ENCODE results near the gene SMPDL3A. TPM values are rescaled to one million over a fixed set of nuclear protein-coding genes. Genes with fewer than 3 reads are reported as not detected.

Gene SMPDL3A
- total and polyA plus RNA-seq, 12 donors = 10.2 to 51.8 (median 34.0) TPM

DNA sequence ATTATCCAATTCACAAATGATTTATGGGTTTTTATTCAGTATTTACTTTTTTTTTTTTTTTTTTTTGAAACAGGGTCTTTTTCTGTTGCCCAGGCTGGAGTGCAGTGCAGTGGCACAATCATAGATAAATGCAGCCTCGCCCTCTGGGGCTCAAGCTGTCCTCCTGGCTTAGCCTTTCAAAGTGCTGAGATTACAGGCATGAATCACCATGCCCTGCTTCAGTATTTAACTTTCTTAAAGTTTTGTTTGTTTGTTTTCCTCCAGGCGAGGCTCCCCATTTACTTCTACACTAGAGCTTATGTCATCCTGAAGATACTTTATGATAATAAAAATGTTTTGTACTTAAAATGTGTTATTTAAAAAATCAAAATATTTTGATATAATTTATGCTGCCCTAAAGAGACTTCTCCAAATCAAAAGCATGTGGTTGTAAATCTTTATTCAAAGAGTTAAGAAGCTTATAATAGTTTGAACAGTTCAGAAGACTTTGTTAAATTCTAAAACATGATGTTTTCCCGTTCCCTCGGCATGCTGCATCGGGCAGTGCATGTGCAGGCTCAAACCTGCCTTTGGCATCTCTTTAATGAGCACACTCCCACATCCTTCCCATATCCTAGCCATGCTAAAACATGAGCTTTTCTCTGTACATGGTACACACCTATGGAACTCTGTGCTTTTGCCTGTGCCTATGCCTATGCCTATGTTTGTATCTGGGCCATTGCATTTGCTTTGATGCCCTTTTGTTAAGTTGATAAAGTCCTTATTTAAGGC lies 11.0 kb downstream of the SMPDL3A start:
- peak in 3 of 7 donors; percentile 44 to 53 (median 51) for DNase-seq
- intact Hi-C loops (cut with DNase I) = no loop called here
- Histone ChIP-seq H3K27ac (peak overlapping the region in 1 of 5 donors; percentile 80), H3K4me1 (replicated peaks in 1 of 2) (peaks cover 0 to 15% of the 10 kb centered on the region in 2 donors), H3K9me3 (replicated peaks in 1 of 3) (no peaks in the 10 kb centered on the region), H3K4me3 (no peak overlapping the region), H3K27me3 (no peaks in the 10 kb centered on the region), H3K36me3 (replicated peaks in 1 of 2) (peaks cover 0 to 6% of the 10 kb centered on the region in 2 donors)
- WGBS, 4 donors = 58 to 73% (median 68%) methylated on average over 5 of the region's 5 CpGs
- TF ChIP-seq, protein P1, sequence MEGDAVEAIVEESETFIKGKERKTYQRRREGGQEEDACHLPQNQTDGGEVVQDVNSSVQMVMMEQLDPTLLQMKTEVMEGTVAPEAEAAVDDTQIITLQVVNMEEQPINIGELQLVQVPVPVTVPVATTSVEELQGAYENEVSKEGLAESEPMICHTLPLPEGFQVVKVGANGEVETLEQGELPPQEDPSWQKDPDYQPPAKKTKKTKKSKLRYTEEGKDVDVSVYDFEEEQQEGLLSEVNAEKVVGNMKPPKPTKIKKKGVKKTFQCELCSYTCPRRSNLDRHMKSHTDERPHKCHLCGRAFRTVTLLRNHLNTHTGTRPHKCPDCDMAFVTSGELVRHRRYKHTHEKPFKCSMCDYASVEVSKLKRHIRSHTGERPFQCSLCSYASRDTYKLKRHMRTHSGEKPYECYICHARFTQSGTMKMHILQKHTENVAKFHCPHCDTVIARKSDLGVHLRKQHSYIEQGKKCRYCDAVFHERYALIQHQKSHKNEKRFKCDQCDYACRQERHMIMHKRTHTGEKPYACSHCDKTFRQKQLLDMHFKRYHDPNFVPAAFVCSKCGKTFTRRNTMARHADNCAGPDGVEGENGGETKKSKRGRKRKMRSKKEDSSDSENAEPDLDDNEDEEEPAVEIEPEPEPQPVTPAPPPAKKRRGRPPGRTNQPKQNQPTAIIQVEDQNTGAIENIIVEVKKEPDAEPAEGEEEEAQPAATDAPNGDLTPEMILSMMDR (IDR thresholded peaks at IDR 0.05) = no peak
- TF ChIP-seq POLR2A (IDR thresholded peaks at IDR 0.05) = no peak

DNA sequence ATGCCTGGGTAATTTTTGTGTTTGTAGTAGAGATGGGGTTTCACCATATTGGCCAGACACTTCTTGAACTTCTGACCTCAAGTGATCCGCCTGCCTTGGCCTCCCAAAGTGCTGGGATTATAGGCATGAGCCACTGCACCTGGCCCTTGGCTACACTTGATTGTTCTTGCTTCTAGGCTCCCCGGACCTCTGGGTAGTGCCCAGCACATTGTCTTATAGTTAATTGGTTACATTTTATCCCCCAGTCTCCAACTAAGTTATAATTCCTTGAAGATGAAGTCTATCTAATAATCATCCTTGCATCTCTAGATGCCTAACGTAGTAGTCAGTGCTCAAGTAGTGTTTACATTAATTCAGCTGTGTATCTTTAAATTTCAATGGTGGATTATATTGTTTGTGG lies 11.8 kb downstream of the SMPDL3A start:
- TF ChIP-seq POLR2A (IDR thresholded peaks at IDR 0.05) = no peak
- TF ChIP-seq, protein P1 (IDR thresholded peaks at IDR 0.05) = no peak
- WGBS, 4 donors = 87 to 97% (median 93%) methylated on average over 3 of the region's 3 CpGs

DNA sequence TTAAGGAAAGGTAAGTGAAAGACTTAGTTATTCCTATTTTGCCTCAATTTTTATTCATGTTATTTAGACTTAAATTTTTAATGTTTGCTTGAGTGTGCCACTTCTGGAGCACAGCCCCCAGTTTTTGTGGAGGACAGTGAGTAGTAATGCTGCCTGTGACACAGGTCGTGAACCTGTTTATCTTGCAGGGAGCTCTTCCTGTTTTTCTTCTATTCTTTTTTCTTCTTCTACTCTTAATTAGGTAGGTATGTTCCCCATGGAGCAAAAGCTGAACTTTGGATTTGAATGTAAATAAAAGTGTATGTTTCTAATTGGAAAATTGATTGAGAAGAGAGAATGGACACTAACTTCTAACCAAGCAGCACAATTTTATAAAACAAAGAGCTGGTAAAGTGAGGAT lies 12.3 kb downstream of the SMPDL3A start:
- H3K9me3 ChIP-seq (replicated peaks in 1 of 3) = no peaks in the 10 kb centered on the region
- DNase-seq = no peak
- no peak for TF ChIP-seq POLR2A (IDR thresholded peaks at IDR 0.05)
- TF ChIP-seq, protein P1 (IDR thresholded peaks at IDR 0.05) = no peak
- no peaks in the 10 kb centered on the region for H3K27me3 ChIP-seq
- no peak overlapping the region for H3K27ac ChIP-seq
- WGBS, 4 donors = 85 to 95% (median 91%) methylated on average over 1 of the region's 1 CpG
- peaks cover 0 to 14% of the 10 kb centered on the region in 2 donors for H3K36me3 ChIP-seq (replicated peaks in 1 of 2)
- intact Hi-C loops (cut with DNase I) = no loop called here
- H3K4me3 ChIP-seq = no peak overlapping the region
- peaks cover 0 to 15% of the 10 kb centered on the region in 2 donors for H3K4me1 ChIP-seq (replicated peaks in 1 of 2)

More for the DNA sequence above, 11.8 kb downstream of the SMPDL3A start:
- Histone ChIP-seq H3K4me1 (replicated peaks in 1 of 2) (peaks cover 0 to 15% of the 10 kb centered on the region in 2 donors), H3K27me3 (no peaks in the 10 kb centered on the region), H3K4me3 (no peak overlapping the region), H3K27ac (no peak overlapping the region), H3K9me3 (replicated peaks in 1 of 3) (no peaks in the 10 kb centered on the region), H3K36me3 (replicated peaks in 1 of 2) (peaks cover 0 to 13% of the 10 kb centered on the region in 2 donors)
- intact Hi-C loops (cut with DNase I) = no loop called here
- DNase-seq = no peak

DNA sequence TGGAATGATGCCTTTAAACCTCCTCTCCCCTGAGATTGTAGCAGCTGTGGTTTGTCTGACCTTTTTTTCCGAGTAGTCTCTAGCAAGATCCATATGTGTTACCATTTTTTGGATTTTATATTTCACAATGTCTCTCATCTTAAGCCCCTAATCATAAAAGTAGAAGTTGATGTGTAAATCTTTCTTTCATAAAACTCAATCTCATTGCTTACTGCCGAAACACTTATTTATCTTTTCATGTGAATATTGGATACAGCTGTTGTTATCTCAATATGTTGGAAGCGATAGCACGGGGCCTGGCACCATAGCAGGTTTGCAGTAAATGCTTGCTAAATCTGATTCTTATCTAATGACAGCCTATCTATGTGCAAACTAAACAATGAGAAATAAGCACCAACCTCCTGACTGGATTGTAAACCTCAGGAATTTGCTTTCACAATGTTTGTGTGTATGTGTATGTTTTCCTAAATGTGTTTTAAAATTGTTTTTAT lies 14.2 kb downstream of the SMPDL3A start:
- H3K9me3 ChIP-seq (replicated peaks in 1 of 3) = no peaks in the 10 kb centered on the region
- peak in 1 of 7 donors; percentile 16 for DNase-seq
- 13 to 16% (median 16%) methylated on average over 4 of the region's 4 CpGs for WGBS, 4 donors
- H3K4me1 ChIP-seq (replicated peaks in 1 of 2) = peaks cover 0 to 15% of the 10 kb centered on the region in 2 donors
- H3K27ac ChIP-seq = no peak overlapping the region
- no peaks in the 10 kb centered on the region for H3K27me3 ChIP-seq
- TF ChIP-seq, protein P1 (IDR thresholded peaks at IDR 0.05) = no peak
- no peak for TF ChIP-seq POLR2A (IDR thresholded peaks at IDR 0.05)
- intact Hi-C loops (cut with DNase I) = no loop called here
- peaks cover 0 to 14% of the 10 kb centered on the region in 2 donors for H3K36me3 ChIP-seq (replicated peaks in 1 of 2)
- no peak overlapping the region for H3K4me3 ChIP-seq
